ENCODE measurements around the gene PKNOX2. TPM values are rescaled to one million over a fixed set of nuclear protein-coding genes. Genes with fewer than 3 reads are reported as not detected.

Gene PKNOX2
- total RNA-seq, 1 donor from 2014 or later, result 20.2 TPM

GRCh38 chr11:125465255-125465654, 300.7 kb downstream of the PKNOX2 start:
- no peak for DNase-seq (ENCODE audit: low read depth)

- DNase-seq (ENCODE audit: low read depth), result no peak
These were observed 301.1 kb downstream of the PKNOX2 start for GRCh38 chr11:125465701-125466100.

- no peak for DNase-seq (ENCODE audit: low read depth)
These were observed 303.5 kb downstream of the PKNOX2 start for GRCh38 chr11:125468025-125468424.

- no peak for DNase-seq (ENCODE audit: low read depth)
These were observed 304.3 kb downstream of the PKNOX2 start for GRCh38 chr11:125468852-125469251.

- DNase-seq (ENCODE audit: low read depth), result no peak
These were observed 305.8 kb downstream of the PKNOX2 start for GRCh38 chr11:125470355-125470754.

GRCh38 chr11:125476721-125477120, 312.2 kb downstream of the PKNOX2 start:
- DNase-seq (ENCODE audit: low read depth), result no peak

- no peak for DNase-seq (ENCODE audit: low read depth)
These were observed 314.6 kb downstream of the PKNOX2 start for GRCh38 chr11:125479137-125479536.

- DNase-seq (ENCODE audit: low read depth), result no peak
These were observed 317.0 kb downstream of the PKNOX2 start for GRCh38 chr11:125481531-125481930.

Other genes starting within 250 kb of the PKNOX2 start
- gene HEPN1, start 245.5 kb upstream of the PKNOX2 start, total RNA-seq, result not detected in 2 replicates
- not detected in 2 replicates for gene HEPACAM, start 228.7 kb upstream of the PKNOX2 start, total RNA-seq
- gene CCDC15, start 210.5 kb upstream of the PKNOX2 start, total RNA-seq, result 1.7 and 1.8 TPM in 2 replicates
- gene SLC37A2, start 101.4 kb upstream of the PKNOX2 start, total RNA-seq, result 0.99 and 1.0 TPM in 2 replicates
- gene TMEM218, start 53.1 kb upstream of the PKNOX2 start, total RNA-seq, result 24.4 and 30.8 TPM in 2 replicates

All from myocyte (in vitro differentiated cells).